AG04449 (cell line): ENCODE results near the gene IL13.

ENCODE experiments used
- CTCF ChIA-PET: fragments of 350-600 bp; formaldehyde crosslinking; extraction: SDS; loops from one replicate; lab custom pipeline; 2021; ENCODE audit warnings: antibody characterized with exemption; lab: Yijun Ruan, JAX
- POLR2A ChIA-PET: fragments of 400-600, 350-600 bp; formaldehyde crosslinking; extraction: SDS; loops from one replicate; lab custom pipeline; 2020; ENCODE audit warnings: antibody characterized with exemption, inconsistent platforms; lab: Yijun Ruan, JAX
- DNase-seq: peaks from one replicate; pipeline ENCODE4 v3.0.0-alpha.2; 2010; ENCODE audit warnings: low read depth, low spot score
- H3K4me3 ChIP-seq: 2 replicates; pipeline ENCODE4 v1.5.1; 2011; ENCODE audit warnings: low read depth, mild to moderate bottlenecking, control low read depth, low read length
- CTCF ChIP-seq: IDR thresholded peaks from one replicate; pipeline ENCODE4 v1.5.1; 2011; ENCODE audit warnings: mild to moderate bottlenecking, moderate library complexity, low read length, control low read depth, inconsistent platforms; ENCODE audit not compliant: insufficient read depth; ENCODE audit errors: missing control alignments

Gene IL13

GRCh38 chr5:132668706-132669454 is 10.9 kb downstream of the IL13 start:
- H3K4me3 ChIP-seq, result no peak overlapping the region
- POLR2A ChIA-PET, result no interaction called here
- no peak for DNase-seq
- no peak for TF ChIP-seq CTCF
- CTCF ChIA-PET, result no interaction called here

- TF ChIP-seq CTCF, result no peak
- DNase-seq, result no peak
- ChIA-PET POLR2A (no interaction called here), CTCF (interaction anchor here (0.7 to 0.8 kb wide), 2 partner anchors 13 to 151 kb away, joined by 3 read pairs; no protein-coding TSS in a partner anchor)
- no peak overlapping the region for H3K4me3 ChIP-seq
Observed at GRCh38 chr5:132669455-132669820, 11.5 kb downstream of the IL13 start.

GRCh38 chr5:132669966-132670882 is 12.3 kb downstream of the IL13 start:
- no peak for DNase-seq
- H3K4me3 ChIP-seq, result no peak overlapping the region
- ChIA-PET CTCF (interaction anchor here (0.7 to 0.9 kb wide), 3 partner anchors 9 to 150 kb away, joined by 3 read pairs; no protein-coding TSS in a partner anchor), POLR2A (no interaction called here)
- TF ChIP-seq CTCF, result no peak

GRCh38 chr5:132671000-132671399 is 13.0 kb downstream of the IL13 start:
- TF ChIP-seq CTCF, result no peak
- DNase-seq, result no peak
- ChIA-PET POLR2A (no interaction called here), CTCF (no interaction called here)
- no peak overlapping the region for H3K4me3 ChIP-seq

- TF ChIP-seq CTCF, result no peak
- ChIA-PET POLR2A (no interaction called here), CTCF (interaction anchor here (0.6 to 1.2 kb wide), 2 partner anchors 13 to 15 kb away, joined by 3 to 4 read pairs; partner anchors contain the start of gene IL13)
- no peak overlapping the region for H3K4me3 ChIP-seq
- DNase-seq, result no peak
Observed at GRCh38 chr5:132673488-132673887, 15.5 kb downstream of the IL13 start.
